Vagina (tissue), 2 donors: ENCODE measurements around the gene ACADS. TPM values are rescaled to one million over a fixed set of nuclear protein-coding genes. Genes with fewer than 3 reads are reported as not detected.
"Not testable (repeated sequence)": the region's sequence is repeated elsewhere in the genome, so short reads cannot be mapped to it uniquely, and the experiment has no call there.

Experiments
- DNase-seq, 2 donors: peaks; one replicate each; pipeline ENCODE4 v3.0.0-alpha.2; 2017; ENCODE audit errors: extremely low spot score in 2 of 2
- H3K27ac ChIP-seq: fragments of 200-600 bp; sonication (generic); one replicate; pipeline ENCODE4 v1.5.1; 2019
- H3K27me3 ChIP-seq: fragments of 200-600 bp; sonication (generic); one replicate; pipeline ENCODE4 v1.5.1; 2019
- H3K36me3 ChIP-seq, 2 donors: fragments of 200-600 bp; sonication (generic); one replicate each; pipeline ENCODE4 v1.5.1; 2017 to 2019
- H3K4me1 ChIP-seq: fragments of 200-600 bp; sonication (generic); one replicate; pipeline ENCODE4 v1.5.1; 2019
- H3K4me3 ChIP-seq, 2 donors: fragments of 200-600 bp; sonication (generic); 1 replicate in 1 of 2; 2 replicates in 1 of 2; pipeline ENCODE4 v1.5.1; 2016 to 2019
- H3K9me3 ChIP-seq: fragments of 200-600 bp; sonication (generic); one replicate; pipeline ENCODE4 v1.5.1; 2019
- CTCF ChIP-seq, 3 experiments: fragments of 450-650 bp in 2 of 3; fragments of 200-600 bp in 1 of 3; sonication (generic) in 1 of 3; IDR thresholded peaks; one replicate each; pipeline ENCODE4 v1.5.1; 2017 to 2019; ENCODE audit warnings: antibody characterized with exemption in 3 of 3, mild to moderate bottlenecking in 2 of 3, moderate library complexity in 2 of 3
- POLR2A ChIP-seq, 2 donors: fragments of 450-650 bp; IDR thresholded peaks; one replicate each; pipeline ENCODE4 v1.6.1; 2017; ENCODE audit warnings: antibody characterized with exemption in 2 of 2, mild to moderate bottlenecking in 2 of 2, moderate library complexity in 2 of 2
- POLR2AphosphoS5 ChIP-seq, 2 donors: sonication (generic); formaldehyde crosslinking; IDR thresholded peaks; one replicate each; pipeline ENCODE4 v1.9.0; 2017; ENCODE audit warnings: antibody characterized with exemption in 2 of 2, mild to moderate bottlenecking in 2 of 2, low read depth in 1 of 2; ENCODE audit not compliant: insufficient read depth in 1 of 2
- intact Hi-C: fragments of 100-400 bp; cut with DNase I; formaldehyde crosslinking; loops from one replicate; pipeline ENCODE4 v1.15.1; 2023
- total RNA-seq: library from RNA; depleted of rRNA; stranded (reverse); fragments of >200 nt; gene quantifications from one replicate; pipeline ENCODE4 v1.2.3, GENCODE V29; 2016

The ACADS gene
- total RNA-seq, 1 donor from 2014 or later, result 21.4 TPM

DNA sequence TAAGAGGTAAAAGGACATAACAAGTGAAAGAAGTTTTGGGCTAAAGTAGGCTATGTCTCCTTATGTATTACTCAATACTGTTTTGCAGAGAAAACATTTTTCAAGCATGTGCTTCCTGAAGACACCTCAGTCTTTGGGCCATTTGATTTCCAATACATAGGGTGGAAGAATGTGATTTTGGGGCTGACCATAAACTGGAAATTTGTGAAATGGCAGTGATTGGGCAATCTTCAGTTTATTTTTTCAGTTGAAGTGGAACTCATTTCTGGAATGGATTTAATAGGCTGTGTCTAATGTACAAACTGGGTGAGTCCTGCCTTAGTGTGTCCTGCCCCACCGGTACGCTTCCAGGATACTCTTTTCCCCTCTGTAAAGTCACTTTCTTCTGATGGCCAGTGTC is 2.8 kb upstream of the ACADS start:
- intact Hi-C loops, result no loop called here
- Histone ChIP-seq H3K36me3 (peaks cover 0 to 43% of the 10 kb centered on the region in 2 donors), H3K4me3 (no peak overlapping the region), H3K27ac (no peak overlapping the region), H3K27me3 (no peaks in the 10 kb centered on the region), H3K9me3 (no peaks in the 10 kb centered on the region), H3K4me1 (peaks cover 30% of the 10 kb centered on the region)
- no peak for TF ChIP-seq CTCF (IDR thresholded peaks at IDR 0.05)
- TF ChIP-seq POLR2AphosphoS5 (IDR thresholded peaks at IDR 0.05; ENCODE audit: insufficient read depth in 1 of 2, low read depth in 1 of 2), result no peak
- no peak for TF ChIP-seq POLR2A (IDR thresholded peaks at IDR 0.05)
- DNase-seq, result no peak

DNA sequence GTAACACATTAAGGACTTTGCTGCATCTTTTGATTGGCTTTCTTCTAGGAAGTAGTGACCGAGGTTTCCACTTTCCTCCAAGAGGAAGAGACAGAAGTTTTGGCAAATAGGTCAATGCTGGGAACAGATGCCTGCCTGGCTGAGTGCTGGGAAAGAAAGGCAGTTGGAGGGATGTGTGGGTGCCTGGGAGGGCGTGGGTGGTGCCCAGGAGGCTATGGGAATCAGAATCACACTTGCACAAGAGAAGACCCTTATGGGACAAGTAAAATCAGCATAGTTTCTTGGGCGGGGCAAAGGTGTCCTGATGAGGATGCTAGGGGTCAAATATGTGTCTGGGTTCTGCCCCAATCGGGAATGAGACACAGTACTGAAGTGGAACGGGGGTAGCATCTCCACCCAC is 906 bp upstream of the ACADS start:
- TF ChIP-seq POLR2A (IDR thresholded peaks at IDR 0.05), result no peak
- no peak for DNase-seq
- intact Hi-C loops, result no loop called here
- Histone ChIP-seq H3K36me3 (peaks cover 0 to 32% of the 10 kb centered on the region in 2 donors), H3K4me1 (peaks cover 30% of the 10 kb centered on the region), H3K9me3 (no peaks in the 10 kb centered on the region), H3K4me3 (peak overlapping the region in 1 of 2 donors; percentile 60), H3K27me3 (no peaks in the 10 kb centered on the region), H3K27ac (no peak overlapping the region)

DNA sequence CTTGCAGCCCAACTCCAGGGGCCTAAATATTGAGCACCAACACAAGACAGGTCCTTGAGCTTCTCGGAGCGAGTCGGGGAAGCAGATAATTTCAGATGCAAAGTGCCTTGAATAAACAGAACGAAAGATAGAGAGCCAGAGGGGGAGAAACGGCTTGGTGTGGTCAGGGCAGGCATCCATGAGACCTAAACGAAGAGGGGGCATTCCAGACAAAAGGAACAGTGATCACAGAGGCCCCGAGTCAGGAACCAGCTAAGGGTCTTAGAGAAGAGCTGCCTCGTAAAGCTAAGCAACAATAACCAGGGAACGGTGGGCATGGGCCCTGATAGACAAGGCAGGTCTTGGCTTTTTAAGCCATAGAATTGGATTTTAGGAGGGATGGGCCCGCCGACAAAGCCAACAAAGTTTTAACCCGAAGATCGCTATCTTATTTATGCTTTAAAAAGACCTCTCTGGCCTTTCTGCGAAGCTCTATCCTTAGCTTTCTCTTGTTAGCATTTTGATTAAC is 421 bp upstream of the ACADS start:
- H3K9me3 ChIP-seq, result no peaks in the 10 kb centered on the region
- peak overlapping the region; percentile 60 to 83 for H3K4me3 ChIP-seq
- no peak for TF ChIP-seq CTCF (IDR thresholded peaks at IDR 0.05)
- no peak for TF ChIP-seq POLR2AphosphoS5 (IDR thresholded peaks at IDR 0.05; ENCODE audit: insufficient read depth in 1 of 2, low read depth in 1 of 2)
- TF ChIP-seq POLR2A (IDR thresholded peaks at IDR 0.05), result no peak
- H3K27ac ChIP-seq, result peak overlapping the region; percentile 81
- intact Hi-C loops, result no loop called here
- no peak for DNase-seq
- H3K36me3 ChIP-seq, result peaks cover 0 to 30% of the 10 kb centered on the region in 2 donors
- H3K4me1 ChIP-seq, result peaks cover 25% of the 10 kb centered on the region
- no peaks in the 10 kb centered on the region for H3K27me3 ChIP-seq

DNA sequence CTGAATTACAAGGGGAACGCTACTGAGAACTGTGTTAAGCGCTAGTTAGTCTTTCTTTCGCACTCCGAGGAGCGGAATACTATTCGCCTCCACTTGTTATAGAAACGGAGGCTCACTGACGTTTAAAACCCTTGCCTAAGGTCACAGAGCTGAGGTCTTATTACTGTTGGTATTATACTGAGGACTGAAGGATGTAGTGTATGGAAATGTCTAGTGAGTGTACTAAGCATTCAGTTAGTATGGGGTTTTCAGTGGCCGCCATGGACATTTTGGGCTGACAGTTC is 826 bp downstream of the ACADS start:
- peak overlapping the region; percentile 60 to 83 for H3K4me3 ChIP-seq
- H3K27me3 ChIP-seq, result no peaks in the 10 kb centered on the region
- no peak overlapping the region for H3K27ac ChIP-seq
- intact Hi-C loops, result no loop called here
- H3K4me1 ChIP-seq, result peaks cover 20% of the 10 kb centered on the region
- TF ChIP-seq CTCF (IDR thresholded peaks at IDR 0.05) (no peak), POLR2AphosphoS5 (IDR thresholded peaks at IDR 0.05; ENCODE audit: insufficient read depth in 1 of 2, low read depth in 1 of 2) (no peak), POLR2A (IDR thresholded peaks at IDR 0.05) (no peak)
- no peaks in the 10 kb centered on the region for H3K9me3 ChIP-seq
- no peak for DNase-seq
- peaks cover 0 to 25% of the 10 kb centered on the region in 2 donors for H3K36me3 ChIP-seq

DNA sequence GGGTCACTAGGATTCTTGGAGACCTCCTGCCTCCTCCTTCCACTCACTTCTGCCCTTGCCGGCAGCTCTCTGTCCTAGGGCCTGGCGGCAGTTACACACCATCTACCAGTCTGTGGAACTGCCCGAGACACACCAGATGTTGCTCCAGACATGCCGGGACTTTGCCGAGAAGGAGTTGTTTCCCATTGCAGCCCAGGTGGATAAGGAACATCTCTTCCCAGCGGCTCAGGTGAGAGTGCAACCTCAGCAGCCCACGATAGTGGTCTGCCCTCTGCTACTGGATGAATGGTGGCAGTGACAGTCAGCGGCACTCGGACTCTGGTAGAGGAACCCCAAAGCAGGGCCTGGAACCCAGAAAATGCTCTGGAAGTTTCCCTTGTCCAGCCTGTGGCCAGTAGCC is 1.3 kb downstream of the ACADS start:
- H3K27ac ChIP-seq, result no peak overlapping the region
- H3K9me3 ChIP-seq, result no peaks in the 10 kb centered on the region
- peaks cover 20% of the 10 kb centered on the region for H3K4me1 ChIP-seq
- H3K36me3 ChIP-seq, result peaks cover 0 to 20% of the 10 kb centered on the region in 2 donors
- intact Hi-C loops, result no loop called here
- no peaks in the 10 kb centered on the region for H3K27me3 ChIP-seq
- TF ChIP-seq CTCF (IDR thresholded peaks at IDR 0.05), result no peak
- TF ChIP-seq POLR2A (IDR thresholded peaks at IDR 0.05), result no peak
- no peak for TF ChIP-seq POLR2AphosphoS5 (IDR thresholded peaks at IDR 0.05; ENCODE audit: insufficient read depth in 1 of 2, low read depth in 1 of 2)
- H3K4me3 ChIP-seq, result no peak overlapping the region
- DNase-seq, result no peak

DNA sequence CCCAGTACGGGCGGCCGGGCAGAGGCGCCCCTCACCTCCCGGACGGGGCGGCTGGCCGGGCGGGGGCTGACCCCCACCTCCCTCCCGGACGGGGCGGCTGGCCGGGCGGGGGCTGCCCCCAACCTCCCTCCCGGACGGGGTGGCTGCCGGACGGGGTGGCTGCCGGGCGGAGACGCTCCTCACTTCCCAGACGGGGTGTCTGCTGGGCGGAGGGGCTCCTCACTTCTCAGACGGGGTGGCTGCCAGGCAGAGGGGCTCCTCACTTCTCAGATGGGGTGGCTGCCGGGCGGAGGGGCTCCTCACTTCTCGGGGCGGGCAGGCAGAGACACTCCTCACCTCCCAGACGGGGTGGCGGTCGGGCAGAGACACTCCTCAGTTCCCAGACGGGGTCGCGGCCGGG is 6.6 kb downstream of the ACADS start:
- H3K27me3 ChIP-seq, H3K27ac ChIP-seq, intact Hi-C loops, H3K9me3 ChIP-seq, DNase-seq, H3K4me1 ChIP-seq, H3K4me3 ChIP-seq: not testable (repeated sequence)
- H3K36me3 ChIP-seq, result peaks cover 0 to 16% of the 10 kb centered on the region in 2 donors
